Subcutaneous abdominal adipose tissue (tissue), 5 donors: ENCODE measurements around the gene NRG3.

Experiments used
- H3K27ac ChIP-seq: one replicate; pipeline ENCODE4 v1.7.0; 2013; ENCODE audit warnings: low read depth, mild to moderate bottlenecking, inconsistent platforms, low read length, moderate library complexity
- H3K27me3 ChIP-seq, 5 donors: one replicate each; pipeline ENCODE4 v1.7.0; 2013; ENCODE audit warnings: low read length in 5 of 5, inconsistent platforms in 1 of 5; ENCODE audit not compliant: control insufficient read depth in 5 of 5, insufficient read depth in 4 of 5
- H3K36me3 ChIP-seq, 5 donors: one replicate each; pipeline ENCODE4 v1.7.0; 2013; ENCODE audit warnings: low read length in 5 of 5; ENCODE audit not compliant: control insufficient read depth in 5 of 5, insufficient read depth in 5 of 5
- H3K4me1 ChIP-seq, 5 donors: one replicate each; pipeline ENCODE4 v1.7.0; 2013; ENCODE audit warnings: low read length in 5 of 5, mild to moderate bottlenecking in 3 of 5, moderate library complexity in 1 of 5; ENCODE audit not compliant: control insufficient read depth in 5 of 5, insufficient read depth in 5 of 5
- H3K4me3 ChIP-seq, 5 donors: one replicate each; pipeline ENCODE4 v1.7.0; 2013; ENCODE audit warnings: low read length in 5 of 5, low read depth in 1 of 5
- H3K9ac ChIP-seq, 5 donors: one replicate each; pipeline ENCODE4 v1.7.0; 2013; ENCODE audit warnings: low read length in 5 of 5, mild to moderate bottlenecking in 4 of 5, moderate library complexity in 3 of 5
- H3K9me3 ChIP-seq, 5 donors: one replicate each; pipeline ENCODE4 v1.7.0; 2013; ENCODE audit warnings: low read length in 5 of 5; ENCODE audit not compliant: control insufficient read depth in 5 of 5
- donor health status: healthy.
- donor health status: healthy.
- donor health status: healthy.
- donor health status: healthy.
- donor health status: healthy.

The NRG3 gene

DNA sequence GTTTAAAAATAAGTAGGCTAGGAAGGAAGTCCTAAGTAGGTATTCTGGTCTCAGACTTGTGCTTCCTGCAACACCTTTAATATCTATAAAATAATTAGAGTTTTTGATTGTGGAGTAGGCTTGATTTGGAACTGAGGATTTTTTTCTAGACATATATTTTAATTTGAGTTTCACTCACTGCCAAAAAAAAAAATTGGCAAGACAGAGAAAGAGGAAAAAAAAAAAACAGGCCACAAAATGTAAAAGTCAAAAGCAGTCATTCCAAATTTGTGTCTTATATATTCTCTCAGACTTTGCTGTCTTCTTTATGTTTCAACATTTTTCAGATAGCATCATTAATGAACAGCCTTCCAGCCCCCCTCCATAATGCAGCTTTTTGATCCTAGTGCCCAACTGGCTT lies 346.1 kb downstream of the NRG3 start:
- Histone ChIP-seq H3K36me3 (no peaks in the 10 kb centered on the region), H3K9me3 (no peaks in the 10 kb centered on the region)

DNA sequence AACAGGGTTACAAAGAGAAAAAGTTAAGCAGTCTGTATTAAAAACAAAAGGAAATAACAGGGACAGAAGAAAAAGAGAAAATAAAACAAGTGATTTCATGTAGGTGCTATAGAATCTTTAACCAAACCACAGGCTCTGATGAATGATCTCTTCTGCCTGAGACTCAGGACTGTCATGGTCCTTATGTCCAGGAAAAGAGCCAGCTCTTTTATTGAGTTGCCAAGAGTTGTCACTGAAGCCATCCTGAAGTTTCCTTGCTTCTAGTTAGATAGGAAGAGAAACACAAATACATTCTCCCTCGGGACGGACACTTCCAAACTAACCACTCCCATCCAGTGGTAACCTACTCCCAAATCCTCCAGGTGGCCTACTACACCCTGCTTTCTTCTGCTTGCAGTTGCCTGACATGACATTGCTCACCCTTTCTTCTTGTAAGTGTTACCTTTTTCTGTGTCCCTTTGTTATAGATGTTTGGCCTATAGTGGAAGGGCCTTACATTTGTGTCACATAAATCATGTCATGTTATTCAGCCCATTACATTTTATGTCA lies 346.7 kb downstream of the NRG3 start:
- no peak overlapping the region for H3K4me3 ChIP-seq
- H3K36me3 ChIP-seq: no peaks in the 10 kb centered on the region
- no peaks in the 10 kb centered on the region for H3K9me3 ChIP-seq
- H3K27ac ChIP-seq: no peak overlapping the region
- no peak overlapping the region for H3K9ac ChIP-seq
- H3K4me1 ChIP-seq: peaks cover 0 to 6% (median 0%) of the 10 kb centered on the region in 5 donors
- H3K27me3 ChIP-seq: no peaks in the 10 kb centered on the region

More for the DNA sequence above, 346.1 kb downstream of the NRG3 start:
- no peak overlapping the region for H3K4me3 ChIP-seq
- H3K4me1 ChIP-seq: peaks cover 0 to 6% (median 0%) of the 10 kb centered on the region in 5 donors
- no peaks in the 10 kb centered on the region for H3K27me3 ChIP-seq
- no peak overlapping the region for H3K27ac ChIP-seq
- no peak overlapping the region for H3K9ac ChIP-seq

DNA sequence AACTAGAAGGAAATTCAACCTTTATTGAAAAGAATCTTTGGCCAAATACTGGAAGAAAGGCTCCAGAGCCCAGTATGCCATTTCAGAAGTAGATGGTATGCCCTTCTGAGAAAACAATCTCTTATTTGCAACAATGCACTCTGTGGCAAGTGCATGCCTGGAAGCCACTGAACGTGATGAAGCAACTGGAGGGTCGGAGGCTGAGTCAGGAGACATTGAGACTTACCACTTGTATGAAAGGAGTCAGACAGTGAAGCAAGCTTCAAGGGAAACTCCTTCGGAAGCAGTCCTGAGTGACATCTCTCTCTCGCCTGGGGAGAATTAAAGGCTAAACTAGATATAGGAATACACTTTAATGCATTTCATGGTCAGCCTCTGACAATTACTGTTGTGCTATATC lies 353.7 kb downstream of the NRG3 start:
- no peaks in the 10 kb centered on the region for H3K9me3 ChIP-seq
- H3K4me3 ChIP-seq: no peak overlapping the region
- H3K9ac ChIP-seq: no peak overlapping the region
- no peaks in the 10 kb centered on the region for H3K4me1 ChIP-seq
- H3K27me3 ChIP-seq: no peaks in the 10 kb centered on the region
- no peak overlapping the region for H3K27ac ChIP-seq
- no peaks in the 10 kb centered on the region for H3K36me3 ChIP-seq

DNA sequence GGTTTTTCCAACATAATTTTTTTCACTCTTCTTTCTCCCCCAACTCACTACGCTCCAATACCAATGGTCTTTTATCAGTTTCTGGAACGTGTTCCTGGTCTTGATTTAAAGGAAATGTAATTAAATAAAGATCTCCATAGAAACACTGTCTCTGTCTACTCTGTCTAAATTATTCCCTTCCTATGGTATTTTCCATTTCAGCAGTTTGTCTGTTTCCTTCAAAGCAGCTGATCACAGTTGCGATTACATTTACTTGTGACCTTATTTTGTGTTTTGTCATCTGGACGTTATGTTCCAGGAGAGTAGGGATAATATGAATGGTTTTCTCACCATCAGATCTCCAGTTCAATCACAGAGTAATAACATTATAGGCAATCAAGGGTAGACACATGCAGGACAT lies 359.2 kb downstream of the NRG3 start:
- Histone ChIP-seq H3K27ac (no peak overlapping the region), H3K4me3 (no peak overlapping the region), H3K36me3 (no peaks in the 10 kb centered on the region), H3K9ac (no peak overlapping the region), H3K9me3 (no peaks in the 10 kb centered on the region), H3K4me1 (no peaks in the 10 kb centered on the region), H3K27me3 (no peaks in the 10 kb centered on the region)

DNA sequence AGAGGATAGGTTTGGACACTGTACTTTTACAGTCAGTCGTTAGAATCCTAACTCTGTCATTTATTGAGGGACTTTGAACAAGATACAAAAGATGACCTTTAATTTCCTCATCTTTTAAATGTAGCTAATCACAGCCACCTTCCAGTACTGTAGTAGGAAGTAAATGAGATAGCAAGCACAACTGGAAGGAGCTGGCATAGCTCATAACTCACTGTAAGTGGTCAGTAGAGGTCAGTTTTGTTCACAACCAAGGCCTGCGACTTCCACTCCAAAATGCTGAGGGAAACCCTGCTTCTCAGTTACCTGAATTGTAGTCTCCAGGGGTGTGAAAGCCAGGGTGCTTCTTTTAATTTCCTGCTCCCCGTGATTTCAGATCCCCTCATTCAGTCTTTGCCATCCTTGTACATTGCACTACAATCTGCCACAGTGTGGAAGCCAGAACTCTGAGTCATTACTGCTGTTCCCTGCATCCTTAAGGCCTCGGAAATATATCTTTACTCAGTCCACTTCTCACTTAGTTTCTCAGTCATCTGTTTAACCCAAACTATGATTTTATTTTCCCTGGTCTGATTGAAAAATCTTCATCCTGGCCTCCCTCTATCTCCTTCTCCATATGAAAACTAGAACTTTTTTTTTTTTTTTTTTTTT lies 361.2 kb downstream of the NRG3 start:
- no peaks in the 10 kb centered on the region for H3K4me1 ChIP-seq
- no peaks in the 10 kb centered on the region for H3K36me3 ChIP-seq
- no peak overlapping the region for H3K27ac ChIP-seq
- no peak overlapping the region for H3K9ac ChIP-seq
- H3K27me3 ChIP-seq: no peaks in the 10 kb centered on the region
- no peaks in the 10 kb centered on the region for H3K9me3 ChIP-seq
- H3K4me3 ChIP-seq: no peak overlapping the region

DNA sequence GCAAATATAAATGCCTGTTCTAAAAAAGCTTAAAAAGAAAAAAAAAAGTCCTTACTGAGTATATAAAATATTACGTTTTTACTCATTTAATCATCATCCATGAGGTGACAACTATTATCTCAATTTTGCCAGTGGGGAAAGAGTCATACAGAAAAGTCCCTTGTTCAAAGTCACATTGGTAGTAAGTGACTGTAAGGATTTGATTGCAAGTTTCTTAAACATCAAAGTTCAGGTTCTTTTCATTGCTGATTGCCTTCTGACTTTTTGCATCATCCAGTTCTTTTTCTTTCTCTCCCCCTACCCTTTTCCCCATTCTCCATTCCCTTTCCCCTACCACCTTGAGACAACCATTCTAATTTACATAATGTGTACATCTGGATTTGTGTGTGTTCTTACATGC lies 363.3 kb downstream of the NRG3 start:
- Histone ChIP-seq H3K4me1 (no peaks in the 10 kb centered on the region), H3K36me3 (no peaks in the 10 kb centered on the region), H3K27me3 (no peaks in the 10 kb centered on the region), H3K27ac (no peak overlapping the region), H3K4me3 (no peak overlapping the region), H3K9me3 (peaks cover 0 to 5% (median 0%) of the 10 kb centered on the region in 5 donors), H3K9ac (no peak overlapping the region)

DNA sequence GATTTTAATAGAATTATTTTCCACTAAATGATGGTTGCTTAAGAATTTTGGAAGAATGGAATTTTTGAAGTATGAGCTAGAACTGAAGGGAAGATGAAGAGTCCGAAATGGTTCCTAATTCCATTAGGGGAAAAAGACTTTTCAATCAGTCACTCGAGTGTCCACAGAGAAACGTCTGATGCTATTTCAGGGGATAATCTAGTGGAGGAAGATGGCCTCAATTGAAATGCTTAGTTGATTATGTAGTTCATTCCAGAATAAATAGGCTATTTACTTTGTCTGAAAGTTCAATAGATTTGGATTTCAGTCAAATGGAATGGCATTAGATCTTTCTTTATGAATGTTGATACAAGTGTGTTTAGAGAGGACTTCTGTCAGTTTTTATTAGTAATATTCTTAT lies 365.4 kb downstream of the NRG3 start:
- H3K9ac ChIP-seq: no peak overlapping the region
- peaks cover 0 to 5% (median 0%) of the 10 kb centered on the region in 5 donors for H3K9me3 ChIP-seq
- H3K4me3 ChIP-seq: no peak overlapping the region
- H3K27ac ChIP-seq: no peak overlapping the region
- H3K27me3 ChIP-seq: no peaks in the 10 kb centered on the region
- no peaks in the 10 kb centered on the region for H3K36me3 ChIP-seq
- H3K4me1 ChIP-seq: no peaks in the 10 kb centered on the region

DNA sequence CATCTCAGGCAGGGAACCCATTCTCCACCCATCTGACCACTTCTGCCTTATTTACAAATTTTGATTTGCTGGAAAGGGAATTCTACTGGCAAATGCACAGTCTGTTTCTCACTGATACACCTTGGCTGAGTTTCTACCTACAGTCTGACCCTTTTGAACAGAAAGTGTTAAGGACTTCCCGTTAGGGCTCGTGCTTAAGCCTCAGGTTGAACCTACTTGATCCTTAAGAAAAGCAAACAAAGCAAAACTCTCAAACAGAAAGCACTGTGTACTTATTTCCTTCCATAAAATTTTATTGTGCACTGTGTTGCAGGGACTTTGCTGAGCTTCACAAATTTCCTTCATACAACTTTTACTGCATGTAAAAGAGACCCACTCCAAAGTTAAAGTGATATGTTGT lies 367.8 kb downstream of the NRG3 start:
- H3K9ac ChIP-seq: no peak overlapping the region
- no peak overlapping the region for H3K27ac ChIP-seq
- peaks cover 0 to 5% (median 0%) of the 10 kb centered on the region in 5 donors for H3K9me3 ChIP-seq
- H3K4me3 ChIP-seq: no peak overlapping the region
- no peaks in the 10 kb centered on the region for H3K36me3 ChIP-seq
- H3K27me3 ChIP-seq: no peaks in the 10 kb centered on the region
- H3K4me1 ChIP-seq: no peaks in the 10 kb centered on the region

DNA sequence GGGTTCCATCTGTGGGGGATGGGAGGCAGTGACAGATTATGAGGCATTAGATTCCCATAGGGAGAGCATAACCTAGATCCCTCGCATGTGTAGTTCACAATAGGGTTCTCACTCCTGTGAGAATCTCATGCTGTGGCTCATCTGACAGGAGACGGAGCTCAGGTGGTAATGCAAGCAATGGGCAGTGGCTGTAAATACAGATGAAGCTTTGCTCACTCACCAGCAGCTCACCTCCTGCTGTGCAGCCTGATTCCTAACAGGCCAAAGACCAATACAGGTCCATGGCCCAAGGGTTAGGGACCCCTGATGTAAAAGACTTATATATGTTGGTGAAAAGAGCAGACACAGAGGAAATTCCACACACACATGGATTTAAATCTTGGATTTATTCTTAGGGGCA lies 370.2 kb downstream of the NRG3 start:
- no peak overlapping the region for H3K4me3 ChIP-seq
- no peaks in the 10 kb centered on the region for H3K4me1 ChIP-seq
- H3K9me3 ChIP-seq: peaks cover 0 to 5% (median 0%) of the 10 kb centered on the region in 5 donors
- no peak overlapping the region for H3K9ac ChIP-seq
- H3K27ac ChIP-seq: no peak overlapping the region
- H3K27me3 ChIP-seq: no peaks in the 10 kb centered on the region
- no peaks in the 10 kb centered on the region for H3K36me3 ChIP-seq

DNA sequence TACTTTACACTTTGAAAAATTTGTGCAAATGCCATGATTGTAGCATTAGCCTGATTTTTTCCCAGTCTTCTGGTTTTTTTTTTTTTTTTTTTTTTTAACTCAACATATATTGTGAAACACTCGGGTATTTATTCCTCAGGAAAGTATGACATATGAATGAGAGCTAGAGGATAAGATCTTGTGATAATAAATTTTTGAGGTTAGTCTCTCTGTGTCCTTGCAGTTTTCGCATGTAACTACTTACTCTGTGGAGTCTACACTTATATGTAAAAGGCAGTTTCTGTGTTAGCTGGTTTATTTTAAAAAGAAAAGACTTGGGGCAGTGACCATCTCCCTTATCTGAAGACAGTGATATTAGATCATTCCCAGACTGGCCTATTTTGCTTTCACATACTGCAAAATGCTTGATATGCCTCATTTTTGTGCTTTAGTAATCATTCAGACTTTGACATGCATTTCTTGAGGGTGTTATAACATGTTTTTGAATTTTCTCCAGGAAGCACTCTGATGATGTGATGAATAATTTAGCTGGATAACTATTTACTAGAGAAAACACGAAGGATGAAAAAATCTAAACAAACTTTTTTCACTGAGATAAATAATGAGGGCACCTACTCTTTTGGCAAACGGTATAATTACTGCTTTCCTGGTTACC lies 371.0 kb downstream of the NRG3 start:
- H3K27me3 ChIP-seq: no peaks in the 10 kb centered on the region
- H3K4me3 ChIP-seq: no peak overlapping the region
- H3K36me3 ChIP-seq: no peaks in the 10 kb centered on the region
- peaks cover 0 to 5% (median 0%) of the 10 kb centered on the region in 5 donors for H3K9me3 ChIP-seq
- H3K27ac ChIP-seq: no peak overlapping the region
- no peak overlapping the region for H3K9ac ChIP-seq
- H3K4me1 ChIP-seq: no peaks in the 10 kb centered on the region
